Measurements from ENCODE around the gene PPT1.

GRCh38 chr1:40141878-40142535, 45.0 kb upstream of the PPT1 start:
- no peak for TF ChIP-seq CTCF (IDR thresholded peaks at IDR 0.05)
- no peak for TF ChIP-seq POLR2A (IDR thresholded peaks at IDR 0.05)
